GM19324 (cell line): ENCODE measurements around the gene OMP.

Experiments used
- ATAC-seq: cut with Tn5 transposase; IDR thresholded peaks from one replicate; pipeline ENCODE4 v1.9.1; 2021; ENCODE audit warnings: mild to moderate bottlenecking, moderate library complexity; ENCODE audit not compliant: unreplicated experiment, low FRiP score

Gene OMP

GRCh38 chr11:77100166-77101042, 2.2 kb upstream of the OMP start:
- ATAC-seq = no peak

GRCh38 chr11:77101043-77101537, 1.6 kb upstream of the OMP start:
- no peak for ATAC-seq

- ATAC-seq = no peak
These were observed 679 bp downstream of the OMP start for GRCh38 chr11:77103319-77103718.

GRCh38 chr11:77104727-77105126, 2.1 kb downstream of the OMP start:
- ATAC-seq = no peak

GRCh38 chr11:77106321-77106720, 3.7 kb downstream of the OMP start:
- no peak for ATAC-seq

GRCh38 chr11:77106759-77107158, 4.1 kb downstream of the OMP start:
- ATAC-seq = no peak

GRCh38 chr11:77107950-77108349, 5.3 kb downstream of the OMP start:
- ATAC-seq = no peak

GRCh38 chr11:77108436-77108835, 5.8 kb downstream of the OMP start:
- ATAC-seq = no peak

GRCh38 chr11:77109236-77110019, 6.8 kb downstream of the OMP start:
- ATAC-seq = no peak

GRCh38 chr11:77110836-77111235, 8.2 kb downstream of the OMP start:
- ATAC-seq = no peak

GRCh38 chr11:77111277-77111676, 8.6 kb downstream of the OMP start:
- ATAC-seq = no peak

- no peak for ATAC-seq
These were observed 9.3 kb downstream of the OMP start for GRCh38 chr11:77111946-77112345.

- no peak for ATAC-seq
These were observed 10.2 kb downstream of the OMP start for GRCh38 chr11:77112641-77113381.

- no peak for ATAC-seq
These were observed 10.9 kb downstream of the OMP start for GRCh38 chr11:77113382-77114088.

- no peak for ATAC-seq
These were observed 11.4 kb downstream of the OMP start for GRCh38 chr11:77114089-77114463.

GRCh38 chr11:77115181-77115611, 12.6 kb downstream of the OMP start:
- ATAC-seq = no peak

GRCh38 chr11:77115956-77116355, 13.3 kb downstream of the OMP start:
- no peak for ATAC-seq

GRCh38 chr11:77117492-77117891, 14.9 kb downstream of the OMP start:
- no peak for ATAC-seq

- no peak for ATAC-seq
These were observed 15.4 kb downstream of the OMP start for GRCh38 chr11:77118086-77118485.

GRCh38 chr11:77118971-77119370, 16.3 kb downstream of the OMP start:
- ATAC-seq = no peak
